HK-2 (cell line): ENCODE results near the gene GLRX3.

ENCODE experiments used
- DNase-seq: peaks from one replicate; pipeline ENCODE4 v3.0.0-alpha.2; 2018; ENCODE audit not compliant: unreplicated experiment

GLRX3 gene

DNA sequence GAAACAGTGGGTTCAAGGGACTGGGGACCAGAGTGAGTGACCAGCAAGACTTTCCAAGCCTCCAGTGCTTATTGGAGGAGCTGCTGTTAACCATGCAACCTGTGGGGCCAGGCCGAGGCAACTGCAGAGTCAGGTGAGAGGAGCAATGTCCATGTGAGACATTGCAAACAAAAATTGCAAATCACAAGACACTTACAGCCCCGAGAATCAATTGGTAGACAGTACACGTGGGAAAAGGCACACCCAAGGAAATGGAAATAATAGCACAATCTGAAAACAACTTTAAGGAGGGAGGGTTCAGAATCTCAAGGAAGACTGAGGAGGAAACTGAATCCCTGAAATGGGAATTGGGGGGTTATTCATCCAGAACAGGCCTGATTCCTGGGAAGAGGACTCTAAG, 72.6 kb downstream of the GLRX3 start:
- no peak for DNase-seq

DNA sequence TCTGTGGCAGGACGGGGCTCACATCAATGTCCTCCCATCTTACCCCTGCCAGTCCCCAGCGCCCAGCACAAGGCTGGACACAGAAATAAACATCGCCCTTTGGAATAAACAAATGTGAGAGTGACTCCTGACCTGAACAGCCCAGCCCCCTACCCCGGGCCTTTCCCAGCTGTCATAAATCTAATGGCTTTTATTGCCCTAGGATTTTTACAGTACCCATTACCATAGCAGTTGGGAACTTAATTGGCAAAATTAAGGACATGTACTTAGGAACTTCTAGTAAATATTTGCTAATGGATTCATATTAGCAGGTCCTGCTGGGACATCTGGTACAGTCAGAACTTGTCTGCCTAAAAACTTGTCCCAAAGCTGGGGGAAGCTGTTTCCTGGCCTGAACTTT, 76.6 kb downstream of the GLRX3 start:
- no peak for DNase-seq

GRCh38 chr10:130213286-130214080, 77.3 kb downstream of the GLRX3 start:
- DNase-seq: no peak

DNA sequence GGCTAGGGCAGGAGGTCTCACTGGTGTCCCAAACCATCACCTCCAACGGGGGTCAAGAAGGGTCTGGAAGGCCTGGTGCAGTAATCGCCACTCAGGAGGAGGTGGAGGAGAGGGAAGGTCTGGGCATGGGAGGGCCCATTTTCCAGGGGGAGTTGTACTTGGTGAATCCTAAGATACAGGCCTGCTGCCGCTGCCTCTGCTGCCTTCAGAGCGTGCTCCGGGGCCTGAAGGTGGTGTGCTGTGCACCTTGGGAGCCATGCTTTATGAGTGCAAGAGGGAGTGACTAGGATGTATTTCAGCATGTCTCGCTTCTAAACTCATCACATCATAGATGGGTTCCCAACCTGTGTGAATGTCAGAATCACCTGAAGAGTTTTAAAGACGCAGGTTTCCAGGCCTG, 78.2 kb downstream of the GLRX3 start:
- no peak for DNase-seq

DNA sequence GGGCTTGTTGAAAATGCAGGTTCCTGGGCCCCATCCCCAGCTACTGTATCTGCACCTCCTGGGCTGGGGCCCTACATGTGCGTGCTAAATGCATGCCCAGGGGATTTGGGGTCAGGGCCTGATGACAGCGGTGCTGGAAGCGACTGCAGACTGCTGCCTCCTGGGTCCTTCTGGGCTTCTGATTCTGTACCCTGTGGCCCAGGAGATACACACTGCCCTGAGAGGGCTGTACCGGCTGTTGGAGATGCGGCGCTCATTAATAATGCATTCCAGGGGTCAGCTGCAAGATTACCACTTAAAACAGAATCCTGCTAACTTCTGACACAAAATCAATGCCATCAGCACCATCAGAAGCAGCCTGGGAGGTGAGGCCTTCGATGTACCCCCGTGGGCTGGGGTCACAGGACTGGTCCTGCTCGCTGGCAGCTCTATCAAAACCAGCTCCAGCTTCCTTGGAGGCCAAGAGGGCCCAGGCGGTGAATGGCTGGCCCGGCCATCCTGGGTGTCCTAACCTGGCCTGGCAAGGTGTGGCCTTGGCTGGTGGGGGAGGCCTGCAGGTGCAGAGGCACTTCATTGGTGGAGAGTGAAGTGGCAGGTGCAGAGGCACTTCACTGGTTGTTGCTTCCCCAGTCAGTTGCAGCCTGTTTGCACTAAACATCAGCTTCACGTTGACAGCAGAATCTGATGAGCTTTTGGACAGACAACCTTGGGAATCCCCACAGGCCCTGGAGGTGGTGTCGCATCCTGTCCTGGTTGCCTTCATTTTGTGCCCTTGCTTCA, 79.2 kb downstream of the GLRX3 start:
- no peak for DNase-seq

GRCh38 chr10:130215931-130216231, 79.7 kb downstream of the GLRX3 start:
- DNase-seq: no peak

DNA sequence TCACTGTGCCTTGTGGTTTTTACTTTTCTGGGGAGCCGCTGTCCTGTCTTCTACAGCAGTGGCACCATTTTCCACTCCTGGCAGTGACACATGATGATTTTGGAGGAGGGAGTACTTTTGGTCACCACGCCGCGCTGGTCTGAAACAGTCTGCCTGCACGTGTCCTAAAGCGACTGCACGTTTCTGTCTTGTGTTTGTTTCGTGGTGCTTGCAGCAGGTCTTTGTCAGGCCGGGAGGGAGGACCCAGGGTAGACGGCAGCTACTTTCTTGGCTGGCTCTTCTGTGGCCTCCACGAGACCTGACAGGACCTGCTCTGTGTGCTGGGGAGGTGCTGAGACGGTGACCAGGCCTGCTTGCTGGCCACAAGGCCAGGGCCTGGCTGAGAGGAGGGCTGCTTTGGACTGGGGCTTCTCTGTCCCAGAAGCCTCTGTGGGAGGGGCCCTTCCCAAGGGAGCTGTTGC, 82.0 kb downstream of the GLRX3 start:
- DNase-seq: no peak

DNA sequence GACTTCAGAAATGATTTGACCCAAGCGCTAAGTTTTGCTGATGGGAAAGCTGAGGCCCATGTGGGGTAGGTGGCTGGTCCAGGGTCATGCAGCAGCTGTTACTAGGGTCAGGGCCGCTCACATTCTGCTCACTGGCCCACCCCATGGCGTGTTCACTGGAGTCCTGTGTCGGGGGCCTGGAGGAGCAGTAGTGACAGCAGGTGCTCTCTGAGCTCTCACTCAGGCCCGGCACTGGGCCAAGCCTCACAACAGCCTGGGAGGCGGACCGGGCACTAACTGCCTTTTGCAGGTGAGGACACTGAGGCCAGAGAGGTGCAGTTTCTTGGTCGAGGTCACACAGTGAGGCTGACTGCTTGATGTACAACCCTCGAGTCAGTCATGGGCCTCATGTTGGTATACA, 82.7 kb downstream of the GLRX3 start:
- DNase-seq: no peak

GRCh38 chr10:130220251-130221185, 84.3 kb downstream of the GLRX3 start:
- no peak for DNase-seq

GRCh38 chr10:130221456-130222375, 85.5 kb downstream of the GLRX3 start:
- DNase-seq: no peak

GRCh38 chr10:130222381-130222780, 86.2 kb downstream of the GLRX3 start:
- DNase-seq: no peak

GRCh38 chr10:130224228-130224627, 88.0 kb downstream of the GLRX3 start:
- no peak for DNase-seq

DNA sequence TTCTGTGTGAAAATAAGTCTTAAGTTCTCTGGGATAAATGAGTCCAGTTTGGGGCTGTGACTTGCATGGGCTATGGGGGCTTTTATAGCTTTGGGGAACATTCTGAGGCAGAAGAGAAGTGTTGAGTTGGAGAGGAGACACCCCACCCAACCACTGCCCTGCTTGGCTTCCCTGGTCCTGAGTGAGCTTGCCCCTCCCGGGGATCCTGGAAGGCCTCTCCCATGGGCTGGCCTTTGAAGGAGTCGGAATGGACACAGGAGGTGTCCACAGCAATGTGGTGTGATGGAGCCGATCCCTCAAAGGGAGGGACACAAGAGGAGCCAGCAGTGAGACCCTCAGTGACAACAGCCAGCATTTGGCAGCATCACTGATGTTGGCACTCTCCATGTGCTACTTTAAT, 89.8 kb downstream of the GLRX3 start:
- no peak for DNase-seq

- no peak for DNase-seq
Observed at GRCh38 chr10:130227883-130228282, 91.7 kb downstream of the GLRX3 start.
